ENCODE measurements around the gene IL4. TPM values are rescaled to one million over a fixed set of nuclear protein-coding genes. Genes with fewer than 3 reads are reported as not detected.

IL4 gene
- total and polyA plus RNA-seq, 2 experiments from 2014 or later, result not detected

DNA sequence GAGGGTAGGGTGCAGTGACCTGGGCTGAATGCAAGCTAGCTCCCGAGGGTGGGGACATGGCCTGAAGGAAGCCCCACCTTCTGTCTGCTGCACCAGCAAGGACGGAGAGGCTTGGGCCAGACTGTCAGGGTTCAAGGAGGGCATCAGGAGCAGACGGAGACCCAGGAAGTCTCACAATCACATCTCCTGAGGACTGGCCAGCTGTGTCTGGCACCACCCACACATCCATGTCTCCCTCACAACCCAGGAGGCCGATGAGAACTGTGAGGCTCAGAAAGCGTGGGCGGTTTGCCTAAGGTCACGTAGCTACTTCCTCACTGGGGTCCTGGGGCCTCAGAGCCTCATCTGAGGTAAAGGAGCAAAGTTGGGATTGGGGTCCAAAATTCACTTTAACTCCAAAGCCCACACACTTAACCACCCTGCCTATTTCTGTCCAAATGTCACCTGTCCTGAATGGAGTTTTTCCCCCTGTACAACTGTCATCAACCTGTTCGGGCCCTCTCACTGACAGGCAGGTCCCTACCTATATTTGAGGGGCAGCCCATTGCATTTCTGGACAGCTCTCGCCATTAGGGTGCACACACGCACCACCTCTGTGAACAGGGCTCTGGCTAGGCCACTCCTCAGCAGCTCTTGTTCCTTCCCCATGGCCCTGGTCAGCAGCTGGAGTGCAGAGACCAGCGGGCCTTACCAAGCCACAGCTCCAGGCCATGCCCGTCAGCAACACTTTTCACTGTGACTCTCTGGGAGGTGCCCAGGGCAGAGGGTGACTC, 12.4 kb upstream of the IL4 start (continued):
- no peak for TF ChIP-seq ZNF462 (CRISPR knock-in tag; IDR thresholded peaks at IDR 0.05)

GRCh38 chr5:132662004-132662401, 11.8 kb upstream of the IL4 start:
- Mint-ChIP-seq H3K9me3 (no peaks in the 10 kb centered on the region; the same call in 2 of the 3 replicates), H3K27ac (no peak overlapping the region), H3K4me3 (no peak overlapping the region), H3K4me1 (peaks cover 14% of the 10 kb centered on the region), H3K27me3 (ENCODE audit: insufficient read depth, low read depth, poor library complexity) (peaks cover 26% of the 10 kb centered on the region), H3K36me3 (ENCODE audit: low read depth) (no peaks in the 10 kb centered on the region)
- Histone ChIP-seq H3K4me3 (no peak overlapping the region), H3K27me3 (ENCODE audit: insufficient read depth) (peaks cover 9% of the 10 kb centered on the region), H3K36me3 (ENCODE audit: insufficient read depth) (no peaks in the 10 kb centered on the region), H3K4me2 (no peak overlapping the region), H3F3A (replicated peaks; ENCODE audit: low read depth) (0 out of 2 replicates have a peak, but pooled peaks cover 4% of the 10 kb centered on the region), H3K4me1 (ENCODE audit: insufficient read depth) (no peaks in the 10 kb centered on the region), H3K9me2 (ENCODE audit: insufficient read depth) (no peaks in the 10 kb centered on the region), H2AFZ (no peak overlapping the region), H3K79me2 (replicated peaks; ENCODE audit: insufficient read depth) (no peaks in the 10 kb centered on the region), H3K27ac (ENCODE audit: low read depth) (no peak overlapping the region), H4K20me1 (replicated peaks; ENCODE audit: insufficient read depth) (no peaks in the 10 kb centered on the region)
- no peak for DNase-seq (ENCODE audit: low spot score)
- no peak for TF ChIP-seq CREB1 (CRISPR knock-in tag; IDR thresholded peaks at IDR 0.05; ENCODE audit: low read depth)
- ATAC-seq, result no peak
